Measurements from ENCODE around the gene CDH13.

The CDH13 gene

DNA sequence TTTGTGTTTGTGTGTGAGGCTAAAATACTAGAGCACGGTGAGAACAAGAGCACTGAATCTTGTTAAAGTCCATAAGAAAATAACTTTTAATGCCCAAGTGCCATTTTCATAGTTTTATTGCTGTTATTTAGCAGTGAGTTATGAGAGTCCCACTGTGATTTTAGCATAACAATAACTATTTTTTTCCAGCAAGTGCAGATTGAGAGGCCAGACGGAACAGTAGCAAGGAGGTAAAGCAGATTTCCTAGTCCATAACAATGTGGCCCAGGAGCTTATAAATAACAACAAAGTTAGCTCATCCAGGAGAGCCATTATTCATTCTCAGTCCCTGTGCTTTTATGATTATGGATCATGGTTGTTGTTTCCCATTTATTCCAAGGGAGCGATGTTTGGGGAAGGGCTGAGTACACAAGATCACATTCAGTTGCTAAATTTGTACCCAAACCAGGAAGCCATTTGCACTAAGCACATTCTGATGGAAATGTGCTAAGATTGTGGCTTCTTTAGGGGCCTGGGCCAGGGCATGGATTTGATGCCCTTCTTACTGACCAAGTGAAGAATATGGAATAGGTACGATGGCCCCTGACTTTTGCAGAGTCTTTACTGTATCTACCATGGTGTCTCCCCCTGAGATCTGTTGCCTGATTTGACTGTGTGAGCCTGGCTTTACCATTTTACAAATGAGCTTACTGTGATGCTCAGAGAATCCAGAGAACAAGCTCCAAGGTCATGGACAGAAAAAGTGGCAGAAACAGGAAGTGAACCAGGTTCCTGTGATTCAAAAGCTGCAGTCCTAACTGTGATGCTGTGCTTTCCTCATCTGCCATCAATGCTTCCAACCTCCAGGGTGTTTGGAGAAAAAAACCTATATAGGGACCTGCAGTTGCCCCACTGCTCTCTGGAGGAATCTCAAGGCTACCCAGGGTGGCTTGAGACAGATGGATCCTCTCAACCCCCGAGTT, 976.3 kb downstream of the CDH13 start:
- TF ChIP-seq, protein P1, sequence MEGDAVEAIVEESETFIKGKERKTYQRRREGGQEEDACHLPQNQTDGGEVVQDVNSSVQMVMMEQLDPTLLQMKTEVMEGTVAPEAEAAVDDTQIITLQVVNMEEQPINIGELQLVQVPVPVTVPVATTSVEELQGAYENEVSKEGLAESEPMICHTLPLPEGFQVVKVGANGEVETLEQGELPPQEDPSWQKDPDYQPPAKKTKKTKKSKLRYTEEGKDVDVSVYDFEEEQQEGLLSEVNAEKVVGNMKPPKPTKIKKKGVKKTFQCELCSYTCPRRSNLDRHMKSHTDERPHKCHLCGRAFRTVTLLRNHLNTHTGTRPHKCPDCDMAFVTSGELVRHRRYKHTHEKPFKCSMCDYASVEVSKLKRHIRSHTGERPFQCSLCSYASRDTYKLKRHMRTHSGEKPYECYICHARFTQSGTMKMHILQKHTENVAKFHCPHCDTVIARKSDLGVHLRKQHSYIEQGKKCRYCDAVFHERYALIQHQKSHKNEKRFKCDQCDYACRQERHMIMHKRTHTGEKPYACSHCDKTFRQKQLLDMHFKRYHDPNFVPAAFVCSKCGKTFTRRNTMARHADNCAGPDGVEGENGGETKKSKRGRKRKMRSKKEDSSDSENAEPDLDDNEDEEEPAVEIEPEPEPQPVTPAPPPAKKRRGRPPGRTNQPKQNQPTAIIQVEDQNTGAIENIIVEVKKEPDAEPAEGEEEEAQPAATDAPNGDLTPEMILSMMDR (conservative IDR thresholded peaks at IDR 0.05): no peak
- no peak for TF ChIP-seq ZFX (IDR thresholded peaks at IDR 0.05)
- H3K27ac ChIP-seq: no peak overlapping the region

DNA sequence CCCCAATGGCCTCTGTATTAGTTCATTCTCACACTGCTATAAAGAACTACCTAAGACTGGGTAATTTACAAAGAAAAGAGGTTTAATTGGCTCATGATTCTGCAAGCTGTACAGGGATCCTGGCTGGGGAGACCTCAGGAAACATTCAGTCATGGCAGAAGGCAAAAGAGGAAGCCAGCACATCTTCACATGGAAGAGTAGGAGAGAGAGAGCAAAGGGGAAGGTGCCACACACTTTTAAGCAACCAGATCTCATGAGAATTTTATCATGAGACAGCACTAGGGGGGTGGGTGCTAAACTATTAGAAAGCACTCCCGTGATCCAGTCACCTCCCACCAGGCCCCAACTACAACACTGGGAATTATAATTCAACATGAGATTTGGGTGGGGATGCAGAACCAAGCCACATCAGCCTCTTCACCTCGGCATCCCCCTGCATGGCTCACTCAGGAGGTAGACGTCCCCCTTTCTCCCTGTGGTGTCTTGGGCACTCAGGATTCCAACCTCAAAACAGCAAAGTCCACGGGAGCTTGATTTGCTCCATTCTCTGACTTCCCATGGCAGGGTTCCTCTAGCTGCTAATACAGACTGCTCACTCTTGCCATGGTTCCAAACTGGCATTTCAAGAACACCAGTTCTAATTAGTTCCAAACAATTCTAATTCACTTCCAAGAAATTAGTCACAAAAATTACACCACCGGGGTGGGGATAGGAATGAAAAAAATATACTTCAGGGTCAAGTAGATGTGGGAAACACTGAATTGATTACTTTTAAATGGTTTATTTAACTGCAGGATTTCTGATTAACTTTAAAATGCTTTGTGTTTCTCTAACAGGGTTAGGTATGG, 977.2 kb downstream of the CDH13 start:
- H3K27ac ChIP-seq: no peak overlapping the region
- TF ChIP-seq ZFX (IDR thresholded peaks at IDR 0.05): no peak
- TF ChIP-seq, protein P1 (conservative IDR thresholded peaks at IDR 0.05): no peak

DNA sequence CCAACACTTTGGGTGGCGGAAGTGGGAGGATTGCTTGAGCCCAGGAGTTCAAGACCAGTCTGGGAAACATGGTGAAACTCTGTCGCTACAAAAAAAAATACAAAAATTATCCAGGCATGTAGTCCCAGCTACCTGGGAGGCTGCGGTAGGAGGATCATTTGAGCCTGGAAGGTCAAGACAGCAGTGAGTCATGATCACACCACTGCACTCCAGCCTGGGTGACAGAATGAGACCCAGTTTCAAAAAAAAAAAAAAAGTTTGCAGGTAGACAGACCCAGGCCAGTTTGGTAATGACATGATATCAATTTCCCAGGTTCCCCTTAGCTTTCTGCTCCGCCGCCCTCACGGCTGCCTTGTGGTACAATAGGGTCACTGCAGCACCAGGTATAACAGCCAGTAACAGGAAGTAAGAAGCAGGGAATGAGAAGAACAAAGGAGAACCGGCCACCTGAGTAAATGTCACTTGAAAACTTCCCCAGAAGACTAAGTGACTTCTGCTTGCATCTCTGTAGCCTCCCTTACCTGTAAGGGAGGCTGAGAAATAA, 979.8 kb downstream of the CDH13 start:
- TF ChIP-seq, protein P1 (conservative IDR thresholded peaks at IDR 0.05): peak; percentile 32
- no peak for TF ChIP-seq ZFX (IDR thresholded peaks at IDR 0.05)
- no peak overlapping the region for H3K27ac ChIP-seq

DNA sequence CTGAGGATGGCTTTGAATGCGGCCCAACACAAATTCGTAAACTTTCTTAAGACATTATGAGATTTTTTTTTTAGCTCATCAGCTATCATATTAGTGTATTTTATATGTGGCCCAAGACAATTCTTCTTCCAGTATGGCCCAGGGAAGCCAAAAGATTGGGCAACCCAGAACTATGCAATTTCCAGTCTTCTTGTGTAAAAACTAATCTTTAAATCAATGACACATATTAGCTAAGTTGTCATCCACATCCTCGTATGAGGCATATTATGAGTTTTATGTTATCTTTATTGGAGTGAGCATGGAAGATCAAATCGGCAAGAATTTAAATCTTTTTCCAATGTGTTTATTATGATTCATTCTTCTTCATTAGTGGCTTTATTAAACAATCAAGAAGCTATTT, 982.4 kb downstream of the CDH13 start:
- TF ChIP-seq, protein P1 (conservative IDR thresholded peaks at IDR 0.05): no peak
- TF ChIP-seq ZFX (IDR thresholded peaks at IDR 0.05): no peak
- no peak overlapping the region for H3K27ac ChIP-seq

DNA sequence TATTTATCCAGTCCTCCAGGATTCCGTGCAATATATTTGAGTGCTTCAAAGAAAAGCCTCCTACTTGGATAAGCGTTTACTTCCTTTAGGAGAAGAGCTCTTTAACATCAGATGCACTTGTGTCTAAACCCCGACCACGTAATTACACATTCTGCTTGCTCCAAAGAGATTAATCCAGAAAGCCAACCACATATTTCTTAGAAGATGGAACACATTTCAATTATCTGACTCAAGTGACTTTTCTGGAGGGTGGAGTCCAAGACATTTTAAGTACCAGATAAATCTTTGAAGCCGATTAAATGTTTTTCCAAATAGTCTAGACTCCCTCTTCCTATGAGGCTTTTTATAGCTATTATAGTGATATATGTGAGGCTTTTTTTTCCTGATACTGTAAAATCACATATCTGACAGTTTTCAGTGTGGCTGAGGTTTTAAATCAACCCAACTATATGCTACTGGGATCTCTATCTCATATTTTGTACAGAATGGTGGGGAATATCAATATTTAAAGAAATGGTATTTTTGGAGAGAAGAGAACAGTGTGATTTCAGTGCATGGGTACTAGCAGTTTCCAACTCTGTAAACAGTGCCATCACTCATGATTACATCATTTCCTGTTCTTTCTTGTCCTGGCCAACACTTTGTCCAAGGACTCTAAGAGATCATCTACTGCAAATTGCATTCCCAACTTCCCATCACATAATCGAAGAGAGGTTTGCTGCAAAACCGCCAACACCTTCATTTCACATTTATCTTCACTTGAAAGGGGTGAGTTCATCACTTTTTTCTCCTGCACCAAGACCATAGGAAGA, 988.6 kb downstream of the CDH13 start:
- no peak overlapping the region for H3K27ac ChIP-seq
- TF ChIP-seq, protein P1 (conservative IDR thresholded peaks at IDR 0.05): no peak
- TF ChIP-seq ZFX (IDR thresholded peaks at IDR 0.05): no peak

DNA sequence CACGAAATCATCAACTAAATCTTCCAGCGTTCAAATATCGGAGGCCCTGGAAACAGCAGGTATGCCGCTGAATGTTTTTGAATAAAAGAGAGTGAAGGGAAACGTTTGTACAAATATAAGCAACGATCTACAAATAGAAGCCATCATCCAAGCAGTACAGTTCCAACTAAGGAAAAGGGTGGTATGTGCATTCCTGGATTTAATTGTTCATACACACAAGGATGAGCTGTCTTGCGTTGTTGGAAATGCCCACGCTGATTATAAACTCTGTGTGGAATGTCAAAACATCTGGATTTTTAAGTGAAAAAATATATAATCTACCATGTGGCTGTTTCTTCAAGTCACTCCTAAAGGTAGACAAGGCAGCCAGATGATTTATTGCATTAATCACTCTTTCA, 989.2 kb downstream of the CDH13 start:
- no peak overlapping the region for H3K27ac ChIP-seq
- TF ChIP-seq, protein P1 (conservative IDR thresholded peaks at IDR 0.05): no peak
- no peak for TF ChIP-seq ZFX (IDR thresholded peaks at IDR 0.05)
